ENCODE measurements around the gene NRG3.

The NRG3 gene

DNA sequence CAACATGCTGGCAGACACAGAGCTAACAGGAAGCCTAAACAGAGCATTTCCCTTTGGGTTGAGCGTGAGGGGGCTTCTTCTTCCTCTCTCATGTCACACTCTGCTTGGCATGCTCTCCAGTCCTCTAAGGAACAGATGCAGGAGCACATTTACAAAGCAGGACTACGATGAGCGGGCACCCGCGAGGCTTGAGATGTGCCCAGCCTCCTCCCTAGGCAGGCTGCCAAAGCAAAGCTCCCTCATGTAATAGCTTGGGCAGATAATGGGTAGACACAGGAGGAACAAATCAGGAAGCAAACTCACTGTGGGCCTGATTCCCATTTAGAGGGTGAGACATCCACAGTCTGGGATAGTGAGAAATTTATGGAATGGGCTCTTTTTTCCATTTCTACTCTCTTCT, 519.1 kb downstream of the NRG3 start:
- peaks cover 0 to 4% of the 10 kb centered on the region in 2 experiments for H3K4me1 ChIP-seq (ENCODE audit: control insufficient read depth in 1 of 2, insufficient read depth in 2 of 2, low read length in 2 of 2)
- no peak overlapping the region for H3K18ac ChIP-seq (ENCODE audit: low read length)
- no peak overlapping the region for H2AK5ac ChIP-seq (ENCODE audit: low read length)
- no peak overlapping the region for H3K9ac ChIP-seq (ENCODE audit: low read length)
- peaks cover 2% of the 10 kb centered on the region for H3K79me1 ChIP-seq (ENCODE audit: low read length)
- H3K4me3 ChIP-seq (ENCODE audit: low read depth, low read length): no peak overlapping the region
- no peak overlapping the region for H2BK12ac ChIP-seq (ENCODE audit: low read length)
- H3K79me2 ChIP-seq (ENCODE audit: control insufficient read depth, insufficient read depth, low read length, poor library complexity): no peaks in the 10 kb centered on the region
- H3K4ac ChIP-seq (ENCODE audit: low read depth, low read length): no peak overlapping the region
- H4K8ac ChIP-seq (ENCODE audit: low read depth, low read length): no peak overlapping the region
- H3K9me3 ChIP-seq (ENCODE audit: insufficient read depth, low read depth, low read length): no peaks in the 10 kb centered on the region
- no peak overlapping the region for H4K12ac ChIP-seq (ENCODE audit: low read depth, low read length)
- H3K23ac ChIP-seq (ENCODE audit: low read length): no peak overlapping the region
- no peak overlapping the region for H3K14ac ChIP-seq (ENCODE audit: low read length)
- no peak for DNase-seq
- no CpG with 5 or more reads among the region's 5 CpGs for WGBS (ENCODE audit: extremely low coverage, insufficient coverage, insufficient read length)
- H2BK5ac ChIP-seq (ENCODE audit: low read depth, low read length, poor library complexity): no peak overlapping the region
- no peak overlapping the region for H2AFZ ChIP-seq (ENCODE audit: insufficient read depth, low read length, poor library complexity)
- no peak overlapping the region for H3K4me2 ChIP-seq (ENCODE audit: low read length)
- no peak overlapping the region for H2BK120ac ChIP-seq (ENCODE audit: insufficient read depth, low read length, poor library complexity)
- no peaks in the 10 kb centered on the region for H3K27me3 ChIP-seq (ENCODE audit: insufficient read depth, low read length)
- H3K27ac ChIP-seq (ENCODE audit: low read depth, low read length): no peak overlapping the region
- no peak overlapping the region for H4K91ac ChIP-seq (ENCODE audit: low read depth, low read length)
- H3K36me3 ChIP-seq (ENCODE audit: control insufficient read depth in 1 of 2, insufficient read depth in 2 of 2, low read length in 2 of 2): no peaks in the 10 kb centered on the region

DNA sequence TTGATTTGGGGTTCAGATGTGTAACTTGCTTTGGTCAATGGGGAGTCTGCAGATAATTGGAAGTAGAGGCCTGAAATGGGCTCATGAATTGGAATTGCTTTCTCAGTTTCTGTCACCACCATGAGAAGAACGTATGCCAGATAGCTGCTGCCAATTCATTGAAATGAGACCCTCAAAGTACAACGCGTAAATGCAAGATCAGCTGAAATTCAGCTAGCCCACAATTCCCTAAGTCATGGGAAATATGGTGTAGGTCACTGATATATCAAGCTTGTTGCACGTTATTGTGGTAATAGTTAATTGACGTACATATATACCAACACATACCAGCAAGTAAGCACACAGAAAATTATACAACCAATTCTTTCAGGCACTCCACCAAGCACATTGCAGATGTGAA, 520.0 kb downstream of the NRG3 start:
- H4K12ac ChIP-seq (ENCODE audit: low read depth, low read length): no peak overlapping the region
- DNase-seq: no peak
- H4K8ac ChIP-seq (ENCODE audit: low read depth, low read length): no peak overlapping the region
- peaks cover 2% of the 10 kb centered on the region for H3K79me1 ChIP-seq (ENCODE audit: low read length)
- H2BK120ac ChIP-seq (ENCODE audit: insufficient read depth, low read length, poor library complexity): no peak overlapping the region
- no peak overlapping the region for H3K14ac ChIP-seq (ENCODE audit: low read length)
- H3K4me2 ChIP-seq (ENCODE audit: low read length): no peak overlapping the region
- H3K4ac ChIP-seq (ENCODE audit: low read depth, low read length): no peak overlapping the region
- no peak overlapping the region for H2BK5ac ChIP-seq (ENCODE audit: low read depth, low read length, poor library complexity)
- H4K91ac ChIP-seq (ENCODE audit: low read depth, low read length): no peak overlapping the region
- H3K4me1 ChIP-seq (ENCODE audit: control insufficient read depth in 1 of 2, insufficient read depth in 2 of 2, low read length in 2 of 2): peaks cover 0 to 4% of the 10 kb centered on the region in 2 experiments
- no peak overlapping the region for H3K4me3 ChIP-seq (ENCODE audit: low read depth, low read length)
- no CpG with 5 or more reads among the region's 5 CpGs for WGBS (ENCODE audit: extremely low coverage, insufficient coverage, insufficient read length)
- H3K23ac ChIP-seq (ENCODE audit: low read length): no peak overlapping the region
- H3K27me3 ChIP-seq (ENCODE audit: insufficient read depth, low read length): no peaks in the 10 kb centered on the region
- no peaks in the 10 kb centered on the region for H3K79me2 ChIP-seq (ENCODE audit: control insufficient read depth, insufficient read depth, low read length, poor library complexity)
- H3K9ac ChIP-seq (ENCODE audit: low read length): no peak overlapping the region
- no peaks in the 10 kb centered on the region for H3K36me3 ChIP-seq (ENCODE audit: control insufficient read depth in 1 of 2, insufficient read depth in 2 of 2, low read length in 2 of 2)
- H2BK12ac ChIP-seq (ENCODE audit: low read length): no peak overlapping the region
- no peak overlapping the region for H3K18ac ChIP-seq (ENCODE audit: low read length)
- no peak overlapping the region for H3K27ac ChIP-seq (ENCODE audit: low read depth, low read length)
- H2AFZ ChIP-seq (ENCODE audit: insufficient read depth, low read length, poor library complexity): no peak overlapping the region
- no peak overlapping the region for H2AK5ac ChIP-seq (ENCODE audit: low read length)
- no peaks in the 10 kb centered on the region for H3K9me3 ChIP-seq (ENCODE audit: insufficient read depth, low read depth, low read length)

DNA sequence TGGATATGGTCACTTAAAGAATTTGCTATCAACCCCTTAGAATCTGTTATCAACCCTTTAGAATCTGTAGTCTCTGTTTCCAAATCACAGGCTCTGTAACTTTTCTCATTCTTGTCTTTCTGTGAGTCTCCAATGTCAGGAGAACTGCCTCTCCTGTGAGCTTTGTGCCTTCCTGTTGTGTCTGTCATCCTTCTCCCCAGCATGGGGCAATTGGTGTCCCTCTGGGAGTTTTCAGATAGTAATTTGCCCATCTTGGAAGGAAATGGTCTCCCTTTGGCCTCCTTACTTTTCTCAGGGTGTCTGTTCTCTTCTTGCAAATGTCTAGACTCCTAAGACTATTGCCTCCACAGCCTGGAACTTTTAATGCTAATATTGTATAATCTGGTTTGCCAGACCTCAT, 521.9 kb downstream of the NRG3 start:
- H2BK120ac ChIP-seq (ENCODE audit: insufficient read depth, low read length, poor library complexity): no peak overlapping the region
- H2AFZ ChIP-seq (ENCODE audit: insufficient read depth, low read length, poor library complexity): no peak overlapping the region
- peak overlapping the region; percentile 56 for H2BK5ac ChIP-seq (ENCODE audit: low read depth, low read length, poor library complexity)
- H3K27ac ChIP-seq (ENCODE audit: low read depth, low read length): no peak overlapping the region
- H3K4me3 ChIP-seq (ENCODE audit: low read depth, low read length): no peak overlapping the region
- no peak for DNase-seq
- no peak overlapping the region for H3K9ac ChIP-seq (ENCODE audit: low read length)
- peaks cover 0 to 4% of the 10 kb centered on the region in 2 experiments for H3K4me1 ChIP-seq (ENCODE audit: control insufficient read depth in 1 of 2, insufficient read depth in 2 of 2, low read length in 2 of 2)
- no peaks in the 10 kb centered on the region for H3K36me3 ChIP-seq (ENCODE audit: control insufficient read depth in 1 of 2, insufficient read depth in 2 of 2, low read length in 2 of 2)
- H2BK12ac ChIP-seq (ENCODE audit: low read length): no peak overlapping the region
- H3K4me2 ChIP-seq (ENCODE audit: low read length): no peak overlapping the region
- H3K79me1 ChIP-seq (ENCODE audit: low read length): peaks cover 2% of the 10 kb centered on the region
- no peaks in the 10 kb centered on the region for H3K27me3 ChIP-seq (ENCODE audit: insufficient read depth, low read length)
- H3K9me3 ChIP-seq (ENCODE audit: insufficient read depth, low read depth, low read length): no peaks in the 10 kb centered on the region
- no peak overlapping the region for H4K8ac ChIP-seq (ENCODE audit: low read depth, low read length)
- H3K23ac ChIP-seq (ENCODE audit: low read length): no peak overlapping the region
- no peak overlapping the region for H4K91ac ChIP-seq (ENCODE audit: low read depth, low read length)
- H3K79me2 ChIP-seq (ENCODE audit: control insufficient read depth, insufficient read depth, low read length, poor library complexity): no peaks in the 10 kb centered on the region
- no peak overlapping the region for H3K18ac ChIP-seq (ENCODE audit: low read length)
- H2AK5ac ChIP-seq (ENCODE audit: low read length): no peak overlapping the region
- H3K14ac ChIP-seq (ENCODE audit: low read length): no peak overlapping the region
- H3K4ac ChIP-seq (ENCODE audit: low read depth, low read length): no peak overlapping the region
- no peak overlapping the region for H4K12ac ChIP-seq (ENCODE audit: low read depth, low read length)

DNA sequence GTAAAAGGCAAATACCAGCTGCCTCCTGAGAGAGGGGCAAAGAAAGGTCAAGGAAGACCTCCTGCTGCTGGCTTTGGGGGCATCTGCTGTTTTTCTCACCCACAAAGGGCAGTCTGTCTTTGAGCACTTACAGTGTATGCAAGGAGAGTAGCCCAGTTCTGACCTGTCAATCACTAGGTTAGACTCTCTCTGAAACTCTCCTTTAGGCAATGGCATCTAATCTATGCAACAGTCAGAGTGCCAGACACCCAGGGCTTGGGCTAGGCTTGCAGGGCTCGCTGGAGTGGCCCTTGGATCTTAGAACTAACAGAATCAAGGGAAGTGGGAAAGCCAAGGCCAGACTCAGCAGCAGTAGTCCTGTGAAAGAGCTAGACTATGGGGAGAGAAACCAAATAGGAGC, 522.9 kb downstream of the NRG3 start:
- no peak overlapping the region for H4K91ac ChIP-seq (ENCODE audit: low read depth, low read length)
- no peaks in the 10 kb centered on the region for H3K36me3 ChIP-seq (ENCODE audit: control insufficient read depth in 1 of 2, insufficient read depth in 2 of 2, low read length in 2 of 2)
- DNase-seq: no peak
- H3K14ac ChIP-seq (ENCODE audit: low read length): no peak overlapping the region
- no peak overlapping the region for H3K9ac ChIP-seq (ENCODE audit: low read length)
- H2AK5ac ChIP-seq (ENCODE audit: low read length): no peak overlapping the region
- H4K12ac ChIP-seq (ENCODE audit: low read depth, low read length): no peak overlapping the region
- peaks cover 2% of the 10 kb centered on the region for H3K79me1 ChIP-seq (ENCODE audit: low read length)
- H2AFZ ChIP-seq (ENCODE audit: insufficient read depth, low read length, poor library complexity): no peak overlapping the region
- peak overlapping the region; percentile 50 for H3K27ac ChIP-seq (ENCODE audit: low read depth, low read length)
- no peak overlapping the region for H2BK120ac ChIP-seq (ENCODE audit: insufficient read depth, low read length, poor library complexity)
- H2BK12ac ChIP-seq (ENCODE audit: low read length): no peak overlapping the region
- H3K23ac ChIP-seq (ENCODE audit: low read length): no peak overlapping the region
- H3K4me2 ChIP-seq (ENCODE audit: low read length): no peak overlapping the region
- H3K27me3 ChIP-seq (ENCODE audit: insufficient read depth, low read length): no peaks in the 10 kb centered on the region
- no peak overlapping the region for H3K4ac ChIP-seq (ENCODE audit: low read depth, low read length)
- no peak overlapping the region for H3K4me3 ChIP-seq (ENCODE audit: low read depth, low read length)
- no peak overlapping the region for H2BK5ac ChIP-seq (ENCODE audit: low read depth, low read length, poor library complexity)
- no peaks in the 10 kb centered on the region for H3K79me2 ChIP-seq (ENCODE audit: control insufficient read depth, insufficient read depth, low read length, poor library complexity)
- peaks cover 0 to 4% of the 10 kb centered on the region in 2 experiments for H3K4me1 ChIP-seq (ENCODE audit: control insufficient read depth in 1 of 2, insufficient read depth in 2 of 2, low read length in 2 of 2)
- no CpG with 5 or more reads among the region's 1 CpG for WGBS (ENCODE audit: extremely low coverage, insufficient coverage, insufficient read length)
- no peaks in the 10 kb centered on the region for H3K9me3 ChIP-seq (ENCODE audit: insufficient read depth, low read depth, low read length)
- no peak overlapping the region for H3K18ac ChIP-seq (ENCODE audit: low read length)
- H4K8ac ChIP-seq (ENCODE audit: low read depth, low read length): no peak overlapping the region
